ENCODE data around the gene ANKRD63. TPM values are rescaled to one million over a fixed set of nuclear protein-coding genes. Genes with fewer than 3 reads are reported as not detected.

ANKRD63 gene
- total and polyA plus RNA-seq, 10 of the 15 experiments (the other 5 are each of a cell fraction or from before 2014, with no cell fraction given) = not detected

DNA sequence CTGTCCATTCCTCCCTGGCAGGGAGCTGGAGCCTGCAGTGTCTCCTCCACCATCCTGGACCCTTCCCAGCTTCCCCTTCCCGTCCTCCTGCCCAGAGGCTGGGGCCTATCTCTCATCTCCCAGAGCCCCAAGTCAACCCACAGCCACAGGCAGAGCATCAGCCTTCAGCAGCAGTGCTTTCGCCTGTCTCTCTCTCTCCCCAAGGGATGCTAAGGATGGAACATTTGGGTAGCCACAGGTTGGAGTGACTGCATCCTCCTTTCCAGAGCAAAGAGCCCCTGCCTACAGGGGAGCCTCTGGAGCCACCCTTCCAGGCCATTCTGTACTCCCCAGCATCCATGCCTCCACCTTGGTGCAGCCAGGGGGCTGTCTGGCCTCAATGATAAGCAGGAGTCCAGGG is 20.7 kb upstream of the ANKRD63 start:
- H3K4me2 ChIP-seq (ENCODE audit: control insufficient read depth, insufficient read depth) = no peak overlapping the region
- CTCF ChIA-PET = interaction anchor here (1.5 to 2.5 kb wide), 2 partner anchors 34 to 35 kb away, joined by 4 to 6 read pairs; no protein-coding TSS in a partner anchor
- BruUV-seq (replicated peaks) = no TSS peak
- TF ChIP-seq PML (IDR thresholded peaks at IDR 0.05; ENCODE audit: low read length) (no peak), ESRRA (IDR thresholded peaks at IDR 0.05; ENCODE audit: low read length) (no peak), CREB1 (IDR thresholded peaks at IDR 0.05; ENCODE audit: low read depth) (no peak), RAD51 (IDR thresholded peaks at IDR 0.05) (no peak), GATAD2B (conservative IDR thresholded peaks at IDR 0.05; ENCODE audit: low read depth) (no peak), HDAC6 (IDR thresholded peaks at IDR 0.05; ENCODE audit: unreplicated experiment) (no peak), E4F1 (IDR thresholded peaks at IDR 0.05; ENCODE audit: borderline replicate concordance, partially characterized antibody) (no peak), PAX5 (IDR thresholded peaks at IDR 0.05; ENCODE audit: borderline replicate concordance, low read depth, low read length) (no peak), RELB (IDR thresholded peaks at IDR 0.05; ENCODE audit: low read depth) (no peak), CHD1 (IDR thresholded peaks at IDR 0.05; ENCODE audit: low read depth, low read length) (no peak), SUPT20H (IDR thresholded peaks at IDR 0.05; ENCODE audit: borderline replicate concordance, control insufficient read depth, low read depth, low read length) (no peak), CREM (IDR thresholded peaks at IDR 0.05; ENCODE audit: low read depth) (no peak), SMARCA5 (IDR thresholded peaks at IDR 0.05) (no peak), STAT1 (conservative IDR thresholded peaks at IDR 0.05) (no peak), NFYA (IDR thresholded peaks at IDR 0.05; ENCODE audit: borderline replicate concordance, low read depth, low read length) (no peak), SIN3A (IDR thresholded peaks at IDR 0.05; ENCODE audit: low read depth, low read length) (no peak)
- TF ChIP-seq, protein P1, sequence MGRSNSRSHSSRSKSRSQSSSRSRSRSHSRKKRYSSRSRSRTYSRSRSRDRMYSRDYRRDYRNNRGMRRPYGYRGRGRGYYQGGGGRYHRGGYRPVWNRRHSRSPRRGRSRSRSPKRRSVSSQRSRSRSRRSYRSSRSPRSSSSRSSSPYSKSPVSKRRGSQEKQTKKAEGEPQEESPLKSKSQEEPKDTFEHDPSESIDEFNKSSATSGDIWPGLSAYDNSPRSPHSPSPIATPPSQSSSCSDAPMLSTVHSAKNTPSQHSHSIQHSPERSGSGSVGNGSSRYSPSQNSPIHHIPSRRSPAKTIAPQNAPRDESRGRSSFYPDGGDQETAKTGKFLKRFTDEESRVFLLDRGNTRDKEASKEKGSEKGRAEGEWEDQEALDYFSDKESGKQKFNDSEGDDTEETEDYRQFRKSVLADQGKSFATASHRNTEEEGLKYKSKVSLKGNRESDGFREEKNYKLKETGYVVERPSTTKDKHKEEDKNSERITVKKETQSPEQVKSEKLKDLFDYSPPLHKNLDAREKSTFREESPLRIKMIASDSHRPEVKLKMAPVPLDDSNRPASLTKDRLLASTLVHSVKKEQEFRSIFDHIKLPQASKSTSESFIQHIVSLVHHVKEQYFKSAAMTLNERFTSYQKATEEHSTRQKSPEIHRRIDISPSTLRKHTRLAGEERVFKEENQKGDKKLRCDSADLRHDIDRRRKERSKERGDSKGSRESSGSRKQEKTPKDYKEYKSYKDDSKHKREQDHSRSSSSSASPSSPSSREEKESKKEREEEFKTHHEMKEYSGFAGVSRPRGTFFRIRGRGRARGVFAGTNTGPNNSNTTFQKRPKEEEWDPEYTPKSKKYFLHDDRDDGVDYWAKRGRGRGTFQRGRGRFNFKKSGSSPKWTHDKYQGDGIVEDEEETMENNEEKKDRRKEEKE (IDR thresholded peaks at IDR 0.05) = no peak
- H3K79me2 ChIP-seq (ENCODE audit: control insufficient read depth, insufficient read depth, low read length) = no peaks in the 10 kb centered on the region
- H3K27me3 ChIP-seq (replicated peaks in 1 of 2; ENCODE audit: control insufficient read depth in 2 of 2, insufficient read depth in 2 of 2, low read length in 1 of 2) = no peaks in the 10 kb centered on the region
- SMC1A ChIA-PET (ENCODE audit: uncharacterized antibody, unreplicated experiment) = interaction anchor here (1.0 kb wide), 1 partner anchor 10 kb away, joined by 3 read pairs; no protein-coding TSS in a partner anchor
- H3K9ac ChIP-seq (ENCODE audit: control insufficient read depth, insufficient read depth, low read length) = no peak overlapping the region
- no peaks in the 10 kb centered on the region; the same call in 2 of the 3 replicates for H3K9me3 ChIP-seq (replicated peaks; ENCODE audit: control insufficient read depth, insufficient read depth, low read length)
- POLR2A ChIA-PET = no interaction called here
- RAD21 ChIA-PET (ENCODE audit: unreplicated experiment) = interaction anchor here (0.6 kb wide), 1 partner anchor 35 kb away, joined by 3 read pairs; no protein-coding TSS in a partner anchor
- in situ Hi-C loops (cut with MboI) (no loop called here), intact Hi-C loops (cut with micrococcal nuclease; ENCODE audit: unreplicated experiment) (no loop called here)
- ATAC-seq = no peak
- peaks cover 3% of the 10 kb centered on the region; the same call in 1 of the 2 replicates for H3K4me1 ChIP-seq (ENCODE audit: control insufficient read depth, insufficient read depth, low read length)
- no peaks in the 10 kb centered on the region for H4K20me1 ChIP-seq (ENCODE audit: control insufficient read depth, insufficient read depth)
- no peak overlapping the region for H3K4me3 ChIP-seq
- no peak for DNase-seq (ENCODE audit: low read depth, low spot score)
- no peaks in the 10 kb centered on the region for H3K36me3 ChIP-seq (ENCODE audit: control insufficient read depth in 2 of 2, insufficient read depth in 2 of 2, low read length in 1 of 2)
- H2AFZ ChIP-seq (ENCODE audit: control insufficient read depth, low read depth, low read length) = no peak overlapping the region
- no peak overlapping the region for H3K27ac ChIP-seq (ENCODE audit: control insufficient read depth, insufficient read depth)
- FAIRE-seq = no peak
- WGBS (ENCODE audit: insufficient coverage, insufficient replicate concordance, low lambda C conversion rate, missing lambda C conversion rate) = 31% methylated on average over 2 of the region's 2 CpGs

Data from GM12878 (cell line).